Measurements from ENCODE around the gene RPAP2. TPM values are rescaled to one million over a fixed set of nuclear protein-coding genes. Genes with fewer than 3 reads are reported as not detected.
"Not testable (repeated sequence)": the region's sequence is repeated elsewhere in the genome, so short reads cannot be mapped to it uniquely, and the experiment has no call there.

Gene RPAP2
- total RNA-seq, 2 experiments from 2014 or later: 33.4 to 39.0 TPM

DNA sequence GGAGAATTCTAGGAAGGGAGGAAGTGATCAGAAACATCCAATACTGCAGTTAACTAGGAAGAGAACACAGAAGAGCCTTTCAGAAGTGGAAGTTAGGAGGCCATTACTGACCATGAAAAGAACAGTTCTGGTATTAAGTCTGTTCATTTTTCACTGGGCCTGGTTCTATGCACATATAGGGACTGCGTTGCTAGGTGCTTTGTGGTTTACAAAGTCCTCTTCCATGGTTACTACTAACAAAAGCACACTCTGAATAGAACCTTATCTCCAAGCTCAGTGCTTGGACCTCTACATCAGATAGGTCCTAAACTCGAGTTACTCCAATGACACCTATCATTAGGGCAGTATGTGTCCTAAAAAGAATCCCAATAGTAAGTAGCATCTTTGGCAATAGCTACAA is 75.4 kb downstream of the RPAP2 start:
- H3K4me1 Mint-ChIP-seq: peaks cover 8% of the 10 kb centered on the region
- CTCF ChIA-PET: interaction anchor here (0.8 kb wide), 1 partner anchor 268 kb away, joined by 3 read pairs; no protein-coding TSS in a partner anchor
- DNase-seq (no peak), ATAC-seq (no peak)
- no peak overlapping the region for H3K4me3 Mint-ChIP-seq
- POLR2A ChIA-PET: no interaction called here
- H3K36me3 Mint-ChIP-seq (ENCODE audit: low read depth): peaks cover 8% of the 10 kb centered on the region
- no peak overlapping the region for H3K27ac Mint-ChIP-seq
- no peaks in the 10 kb centered on the region for H3K9me3 Mint-ChIP-seq (ENCODE audit: low read depth)
- no peaks in the 10 kb centered on the region for H3K27me3 Mint-ChIP-seq
- intact Hi-C loops (cut with DNase I, micrococcal nuclease): no loop called here

DNA sequence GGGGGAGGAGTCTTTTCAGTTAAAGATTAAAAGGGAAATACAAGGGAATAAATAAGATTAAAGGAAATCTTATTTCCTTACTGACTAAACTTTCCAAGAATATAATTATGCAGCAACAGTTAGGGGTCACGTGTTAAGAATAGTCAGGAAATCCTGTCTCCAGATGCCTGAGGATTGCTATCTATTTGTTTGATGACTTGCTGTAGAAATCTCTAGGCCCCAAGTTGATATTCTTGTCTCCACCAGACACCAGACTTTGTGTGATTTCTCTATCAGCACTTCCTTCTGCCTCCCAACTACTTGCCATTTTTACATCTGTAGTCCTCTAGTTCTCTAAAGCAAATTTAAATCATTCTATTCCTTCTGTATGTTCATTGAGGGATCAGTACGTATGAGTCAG is 77.5 kb downstream of the RPAP2 start:
- Mint-ChIP-seq H3K9me3 (ENCODE audit: low read depth) (peaks cover 5% of the 10 kb centered on the region), H3K36me3 (ENCODE audit: low read depth) (peaks cover 11% of the 10 kb centered on the region), H3K27me3 (no peaks in the 10 kb centered on the region), H3K4me3 (no peak overlapping the region), H3K4me1 (peaks cover 8% of the 10 kb centered on the region), H3K27ac (no peak overlapping the region)
- ChIA-PET CTCF (interaction anchor here (0.6 kb wide), 1 partner anchor 40 kb away, joined by 3 read pairs; no protein-coding TSS in a partner anchor), POLR2A (no interaction called here)
- ATAC-seq: no peak
- intact Hi-C loops (cut with DNase I, micrococcal nuclease): no loop called here
- no peak for DNase-seq

DNA sequence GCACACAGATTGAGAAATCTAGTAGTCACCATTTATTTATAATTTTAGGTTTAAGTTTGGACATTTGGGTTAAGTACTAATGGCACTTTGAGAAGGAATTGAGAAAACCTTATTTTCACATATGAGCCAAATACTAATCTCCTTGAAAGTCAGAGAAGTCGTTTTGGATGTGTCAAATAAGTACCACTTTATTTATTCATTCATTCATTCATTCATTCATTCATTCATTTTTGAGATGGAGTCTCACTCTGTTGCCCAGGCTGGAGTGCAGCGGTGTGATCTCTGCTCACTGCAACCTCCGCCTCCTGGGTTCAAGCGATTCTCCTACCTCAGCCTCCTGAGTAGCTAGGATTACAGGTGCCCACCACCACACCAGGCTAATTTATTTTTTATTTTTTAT is 79.1 kb downstream of the RPAP2 start:
- H3K36me3 Mint-ChIP-seq (ENCODE audit: low read depth): peaks cover 16% of the 10 kb centered on the region
- POLR2A ChIA-PET: not testable (repeated sequence)

DNA sequence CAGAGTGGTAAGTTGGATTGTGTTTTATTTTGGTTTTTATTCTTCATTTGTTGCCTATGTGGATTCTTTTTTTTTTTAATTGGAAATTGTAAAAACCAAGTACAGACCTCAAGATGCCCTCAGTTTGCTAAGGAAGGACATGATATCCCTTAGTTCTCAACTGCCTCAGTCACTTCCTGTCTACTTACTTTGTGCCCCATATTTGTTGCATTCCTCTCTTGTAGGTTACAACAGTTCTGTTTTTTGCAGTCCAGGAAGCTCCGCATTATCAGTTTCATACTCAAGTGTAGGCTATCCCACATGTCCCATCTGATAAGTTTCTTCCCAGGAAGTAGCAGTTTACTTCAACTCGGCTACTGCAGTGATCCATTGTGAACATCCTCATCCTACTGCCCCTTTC is 82.0 kb downstream of the RPAP2 start:
- H3K36me3 Mint-ChIP-seq (ENCODE audit: low read depth): peaks cover 30% of the 10 kb centered on the region
- DNase-seq: no peak
- intact Hi-C loops (cut with DNase I, micrococcal nuclease): no loop called here
- POLR2A ChIA-PET: no interaction called here
- CTCF ChIA-PET: no interaction called here
- no peak overlapping the region for H3K27ac Mint-ChIP-seq
- H3K9me3 Mint-ChIP-seq (ENCODE audit: low read depth): peaks cover 6% of the 10 kb centered on the region
- H3K4me1 Mint-ChIP-seq: peaks cover 3% of the 10 kb centered on the region
- no peaks in the 10 kb centered on the region for H3K27me3 Mint-ChIP-seq
- H3K4me3 Mint-ChIP-seq: no peak overlapping the region
- no peak for ATAC-seq

More for the DNA sequence above, 79.1 kb downstream of the RPAP2 start:
- H3K27me3 Mint-ChIP-seq; H3K4me1 Mint-ChIP-seq; DNase-seq; H3K4me3 Mint-ChIP-seq; ATAC-seq; H3K27ac Mint-ChIP-seq; H3K9me3 Mint-ChIP-seq (ENCODE audit: low read depth); intact Hi-C loops (cut with DNase I, micrococcal nuclease): not testable (repeated sequence)
- CTCF ChIA-PET: interaction anchor here (1.1 to 1.3 kb wide), 2 partner anchors 12 to 16 kb away, joined by 3 to 4 read pairs; no protein-coding TSS in a partner anchor

DNA sequence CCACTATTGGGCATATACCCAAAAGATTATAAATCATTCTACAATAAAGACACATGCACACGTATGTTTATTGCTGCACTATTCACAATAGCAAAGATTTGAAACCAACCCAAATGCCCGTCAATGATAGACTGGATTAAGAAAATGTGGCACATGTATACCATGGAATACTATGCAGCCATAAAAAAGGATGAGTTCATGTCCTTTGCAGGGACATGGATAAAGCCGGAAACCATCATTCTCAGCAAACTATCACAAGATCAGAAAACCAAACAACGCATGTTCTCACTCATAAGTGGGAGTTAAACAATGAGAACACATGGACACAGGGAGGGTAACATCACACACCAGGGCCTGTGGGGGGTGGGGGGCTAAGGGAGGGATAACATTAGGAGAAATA is 95.1 kb downstream of the RPAP2 start:
- intact Hi-C loops (cut with DNase I, micrococcal nuclease): not testable (repeated sequence)

DNA sequence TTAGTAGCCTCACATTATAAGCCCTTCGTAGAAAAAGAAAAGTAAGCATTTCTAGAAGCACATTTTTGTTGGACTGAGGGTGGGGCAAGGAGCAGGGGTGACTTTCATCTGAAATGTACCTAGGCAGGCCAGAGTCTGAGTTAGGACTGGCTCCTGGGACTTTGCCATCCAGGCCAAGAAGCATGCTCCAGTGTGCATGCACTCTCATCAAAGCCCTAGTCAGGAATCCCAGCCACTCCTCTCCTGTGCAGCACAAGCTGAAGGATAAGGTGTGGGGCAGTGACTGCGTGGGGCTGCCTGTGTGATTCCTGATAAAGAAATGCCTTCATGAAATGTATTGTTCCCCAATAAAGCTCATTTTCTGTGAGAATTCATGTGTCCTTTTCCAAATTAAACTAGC is 99.7 kb downstream of the RPAP2 start:
- ChIA-PET CTCF (interaction anchor here (2.0 kb wide), 1 partner anchor 12 kb away, joined by 5 read pairs; no protein-coding TSS in a partner anchor), POLR2A (no interaction called here)
- intact Hi-C loops (cut with DNase I, micrococcal nuclease): no loop called here
- H3K4me3 Mint-ChIP-seq: no peak overlapping the region
- H3K4me1 Mint-ChIP-seq: no peaks in the 10 kb centered on the region
- peaks cover 2% of the 10 kb centered on the region for H3K36me3 Mint-ChIP-seq (ENCODE audit: low read depth)
- H3K27ac Mint-ChIP-seq: no peak overlapping the region
- ATAC-seq (no peak), DNase-seq (no peak)
- H3K9me3 Mint-ChIP-seq (ENCODE audit: low read depth): peaks cover 13% of the 10 kb centered on the region
- H3K27me3 Mint-ChIP-seq: no peaks in the 10 kb centered on the region

More for the DNA sequence above, 95.1 kb downstream of the RPAP2 start:
- CTCF ChIA-PET, H3K4me1 Mint-ChIP-seq, DNase-seq, ATAC-seq, H3K4me3 Mint-ChIP-seq, H3K27me3 Mint-ChIP-seq, POLR2A ChIA-PET, H3K27ac Mint-ChIP-seq: not testable (repeated sequence)
- Mint-ChIP-seq H3K36me3 (ENCODE audit: low read depth) (peaks cover 18% of the 10 kb centered on the region), H3K9me3 (ENCODE audit: low read depth) (peaks cover 33% of the 10 kb centered on the region)

DNA sequence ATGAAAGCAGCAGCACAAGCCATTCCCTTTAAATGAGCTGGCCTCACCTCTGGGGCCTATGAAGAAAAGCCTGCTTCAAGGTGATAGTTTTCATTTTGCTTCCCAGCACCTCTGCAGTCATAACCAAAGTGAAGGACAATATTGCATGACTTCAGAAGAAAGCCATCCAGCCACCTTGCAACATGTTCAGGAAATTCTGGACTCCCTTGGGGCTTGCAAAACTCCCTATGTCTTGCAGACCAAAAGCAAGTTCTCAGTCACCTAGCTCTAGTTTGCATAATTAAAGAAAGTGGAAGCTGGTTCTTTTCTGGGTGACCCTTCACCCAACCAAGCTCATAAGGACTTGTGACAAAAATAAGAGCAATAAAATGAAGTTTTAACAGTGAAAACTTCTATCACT is 100.2 kb downstream of the RPAP2 start:
- ATAC-seq (no peak), DNase-seq (no peak)
- intact Hi-C loops (cut with DNase I, micrococcal nuclease): no loop called here
- ChIA-PET POLR2A (no interaction called here), CTCF (interaction anchor here (0.5 to 2.0 kb wide), 2 partner anchors 11 to 1416 kb away, joined by 3 to 5 read pairs; no protein-coding TSS in a partner anchor)
- H3K4me3 Mint-ChIP-seq: no peak overlapping the region
- no peak overlapping the region for H3K27ac Mint-ChIP-seq
- no peaks in the 10 kb centered on the region for H3K4me1 Mint-ChIP-seq
- H3K9me3 Mint-ChIP-seq (ENCODE audit: low read depth): peaks cover 10% of the 10 kb centered on the region
- H3K27me3 Mint-ChIP-seq: no peaks in the 10 kb centered on the region
- peaks cover 2% of the 10 kb centered on the region for H3K36me3 Mint-ChIP-seq (ENCODE audit: low read depth)

DNA sequence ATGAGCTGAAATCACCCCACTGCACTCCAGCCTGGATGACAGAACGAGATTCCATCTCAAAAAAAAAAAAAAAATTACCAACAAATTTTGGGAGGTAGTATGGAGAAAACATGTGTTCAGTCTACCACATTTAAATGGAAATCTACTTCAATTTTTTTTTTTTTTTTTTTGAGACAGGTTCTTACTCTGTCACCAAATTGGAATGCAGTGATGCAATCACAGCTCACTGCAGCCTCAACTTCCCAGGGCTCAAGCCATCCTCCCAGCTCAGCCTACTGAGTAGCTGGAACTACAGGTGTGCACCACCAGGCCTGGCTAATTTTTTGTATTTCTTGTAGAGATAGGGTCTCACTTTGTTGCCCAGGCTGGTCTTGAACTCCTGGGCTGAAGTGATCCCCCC is 105.8 kb downstream of the RPAP2 start:
- peaks cover 10% of the 10 kb centered on the region for H3K4me1 Mint-ChIP-seq
- intact Hi-C loops (cut with DNase I, micrococcal nuclease): no loop called here
- ChIA-PET CTCF (interaction anchor here (1.1 kb wide), 1 partner anchor 36 kb away, joined by 3 read pairs; no protein-coding TSS in a partner anchor), POLR2A (no interaction called here)
- H3K27me3 Mint-ChIP-seq: no peaks in the 10 kb centered on the region
- H3K27ac Mint-ChIP-seq: no peak overlapping the region
- H3K9me3 Mint-ChIP-seq (ENCODE audit: low read depth): peaks cover 11% of the 10 kb centered on the region
- peaks cover 4% of the 10 kb centered on the region for H3K36me3 Mint-ChIP-seq (ENCODE audit: low read depth)
- H3K4me3 Mint-ChIP-seq: no peak overlapping the region
- ATAC-seq (no peak), DNase-seq (no peak)

DNA sequence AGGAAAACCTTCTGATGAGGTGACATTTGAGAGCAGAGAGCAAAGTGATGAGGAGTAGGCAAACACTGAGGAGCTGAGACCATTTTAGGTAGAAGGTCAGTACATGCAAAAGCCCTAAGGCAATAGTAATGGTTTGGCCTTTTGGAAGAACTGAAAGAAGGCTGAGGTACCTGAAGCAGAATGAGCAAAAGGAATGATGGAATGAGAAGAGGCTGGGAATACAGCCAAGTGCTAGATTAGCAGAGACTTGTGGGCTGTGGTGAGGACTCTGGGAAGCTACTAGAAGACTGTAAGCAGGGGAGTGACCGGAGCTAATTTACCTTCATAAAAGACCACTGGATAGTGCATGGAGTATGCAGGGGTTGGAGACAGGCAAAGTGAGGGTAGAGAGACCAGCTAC is 110.0 kb downstream of the RPAP2 start:
- no peak for DNase-seq
- intact Hi-C loops (cut with DNase I, micrococcal nuclease): no loop called here
- no peak for ATAC-seq
- Mint-ChIP-seq H3K9me3 (ENCODE audit: low read depth) (peaks cover 4% of the 10 kb centered on the region), H3K4me3 (no peak overlapping the region), H3K4me1 (peaks cover 34% of the 10 kb centered on the region), H3K36me3 (ENCODE audit: low read depth) (peaks cover 4% of the 10 kb centered on the region), H3K27me3 (no peaks in the 10 kb centered on the region), H3K27ac (no peak overlapping the region)
- ChIA-PET CTCF (interaction anchor here (0.7 kb wide), 1 partner anchor 19 kb away, joined by 3 read pairs; no protein-coding TSS in a partner anchor), POLR2A (interaction anchor here (0.6 kb wide), 1 partner anchor 75 kb away, joined by 3 read pairs; no protein-coding TSS in a partner anchor)

DNA sequence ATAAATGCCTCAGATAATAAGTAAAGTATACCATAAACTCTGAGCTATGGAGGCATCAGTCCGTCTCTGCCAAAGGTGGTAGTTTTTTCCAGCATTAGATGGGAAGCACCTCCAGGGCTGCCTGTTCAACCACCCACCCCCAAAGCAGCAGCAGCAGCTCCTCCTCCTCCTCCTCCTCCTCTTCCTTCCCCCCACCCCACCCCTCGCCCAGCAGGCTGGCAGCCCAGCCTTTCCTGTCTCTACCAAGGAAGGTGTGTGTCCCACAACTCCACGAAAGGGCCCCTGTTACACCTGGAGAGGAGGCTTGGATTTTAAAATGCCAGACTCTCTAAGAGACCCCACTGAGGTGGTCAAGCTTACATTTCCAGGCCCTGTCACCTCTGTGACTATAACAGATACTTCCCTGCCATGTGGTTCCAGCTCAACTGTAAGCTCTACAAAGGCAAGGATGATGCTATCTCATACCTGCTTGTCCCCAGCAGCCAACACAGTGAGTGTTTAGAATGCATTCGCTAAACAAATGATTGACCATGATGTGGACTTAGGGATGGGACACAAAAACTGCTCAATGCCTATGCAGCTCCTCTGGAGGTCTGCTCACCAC is 111.2 kb downstream of the RPAP2 start:
- ATAC-seq (no peak), DNase-seq (peak; percentile 5)
- CTCF ChIA-PET: interaction anchor here (0.6 to 1.5 kb wide), 6 partner anchors 12 to 884 kb away, joined by 3 to 5 read pairs (median 4); no protein-coding TSS in a partner anchor
- intact Hi-C loops (cut with DNase I, micrococcal nuclease): no loop called here
- no peaks in the 10 kb centered on the region for H3K36me3 Mint-ChIP-seq (ENCODE audit: low read depth)
- H3K9me3 Mint-ChIP-seq (ENCODE audit: low read depth): no peaks in the 10 kb centered on the region
- H3K27ac Mint-ChIP-seq: no peak overlapping the region
- no peaks in the 10 kb centered on the region for H3K27me3 Mint-ChIP-seq
- POLR2A ChIA-PET: no interaction called here
- H3K4me3 Mint-ChIP-seq: no peak overlapping the region
- peaks cover 34% of the 10 kb centered on the region for H3K4me1 Mint-ChIP-seq

DNA sequence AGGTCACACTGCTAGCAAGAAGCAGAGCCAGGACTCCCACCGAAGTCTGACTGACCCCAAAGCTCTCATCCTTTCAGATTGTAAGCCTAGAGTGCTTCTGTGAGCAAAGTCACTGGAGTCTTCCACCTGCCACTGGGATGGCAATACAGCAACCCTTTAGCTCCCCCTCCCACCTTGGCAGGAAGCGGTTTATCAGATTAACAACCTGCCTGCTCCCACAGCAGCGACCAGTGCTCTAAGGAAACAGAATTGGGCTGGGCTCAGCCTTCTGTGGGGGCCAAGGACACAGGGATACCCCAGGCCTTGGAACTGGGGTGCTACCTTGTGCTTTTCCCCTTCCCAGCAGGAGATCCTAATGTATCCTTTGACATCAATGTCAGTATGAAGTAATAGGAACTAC is 111.8 kb downstream of the RPAP2 start:
- DNase-seq: peak; percentile 49
- ATAC-seq: peak; percentile 81
- Mint-ChIP-seq H3K36me3 (ENCODE audit: low read depth) (no peaks in the 10 kb centered on the region), H3K9me3 (ENCODE audit: low read depth) (no peaks in the 10 kb centered on the region), H3K4me3 (no peak overlapping the region), H3K4me1 (peaks cover 34% of the 10 kb centered on the region), H3K27me3 (no peaks in the 10 kb centered on the region), H3K27ac (peak overlapping the region; percentile 20)
- CTCF ChIA-PET: interaction anchor here (0.6 to 1.5 kb wide), 3 partner anchors 13 to 100 kb away, joined by 4 to 5 read pairs (median 5); no protein-coding TSS in a partner anchor
- POLR2A ChIA-PET: no interaction called here
- intact Hi-C loops (cut with DNase I, micrococcal nuclease): no loop called here

DNA sequence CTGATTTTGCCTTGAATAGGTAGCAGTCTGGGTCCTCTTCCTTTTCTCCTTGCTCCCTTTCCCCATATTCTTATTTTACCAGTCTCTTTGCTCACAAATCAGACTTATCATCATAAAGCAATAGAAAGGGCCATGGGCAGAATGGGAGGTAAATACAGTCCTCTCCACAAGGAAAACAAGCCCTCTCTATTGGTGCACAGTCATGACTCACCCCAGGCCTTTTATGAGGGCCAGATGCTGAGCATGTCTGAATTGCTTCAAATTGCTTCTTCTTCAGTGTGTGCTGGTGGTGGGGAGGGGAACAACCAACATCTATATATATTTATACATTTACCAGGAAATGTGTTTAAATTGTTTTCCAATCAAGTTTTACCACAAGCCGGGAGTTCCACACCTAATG is 112.7 kb downstream of the RPAP2 start:
- peak overlapping the region; percentile 35 for H3K27ac Mint-ChIP-seq
- H3K4me1 Mint-ChIP-seq: peaks cover 34% of the 10 kb centered on the region
- DNase-seq: peak; percentile 22
- H3K9me3 Mint-ChIP-seq (ENCODE audit: low read depth): no peaks in the 10 kb centered on the region
- intact Hi-C loops (cut with DNase I, micrococcal nuclease): no loop called here
- ChIA-PET POLR2A (no interaction called here), CTCF (no interaction called here)
- peak; percentile 68 for ATAC-seq
- no peak overlapping the region for H3K4me3 Mint-ChIP-seq
- H3K27me3 Mint-ChIP-seq: no peaks in the 10 kb centered on the region
- H3K36me3 Mint-ChIP-seq (ENCODE audit: low read depth): no peaks in the 10 kb centered on the region

Measured in activated CD4-positive, alpha-beta T cell treated with anti-CD3 and anti-CD28 coated beads for 36 hours (primary cell).